Gastrocnemius medialis (tissue), 4 donors: ENCODE measurements around the gene C4orf36. TPM values are rescaled to one million over a fixed set of nuclear protein-coding genes. Genes with fewer than 3 reads are reported as not detected.

ENCODE experiments used
- ATAC-seq, 2 donors: fragments of 150-250 bp; one replicate each; pipeline ENCODE4 v1.9.1; 2016
- DNase-seq, 2 donors: peaks; one replicate each; pipeline ENCODE4 v3.0.0-alpha.2; 2019
- H3K27ac ChIP-seq, 4 donors: fragments of 200-600 bp; sonication (generic); 1 replicate in 1 of 4; 2 replicates in 3 of 4; pipeline ENCODE4 v1.5.1; 2016 to 2018; ENCODE audit warnings: mild to moderate bottlenecking in 2 of 4, moderate library complexity in 1 of 4
- H3K27me3 ChIP-seq, 3 donors: fragments of 200-600 bp; sonication (generic) in 2 of 3; 1 replicate in 1 of 3; 2 replicates in 2 of 3; pipeline versions ENCODE4 v1.5.1 to v1.6.0; 2016 to 2019; ENCODE audit warnings: mild to moderate bottlenecking in 1 of 3, moderate library complexity in 1 of 3
- H3K36me3 ChIP-seq, 2 donors: fragments of 200-600 bp; sonication (generic) in 1 of 2; one replicate each; pipeline ENCODE4 v1.5.1; 2017 to 2018
- H3K4me1 ChIP-seq, 2 donors: fragments of 200-600 bp; sonication (generic) in 1 of 2; one replicate each; pipeline ENCODE4 v1.5.1; 2016 to 2017; ENCODE audit warnings: mild to moderate bottlenecking in 2 of 2
- H3K4me3 ChIP-seq, 4 donors: fragments of 200-600 bp; sonication (generic) in 3 of 4; 1 replicate in 1 of 4; 2 replicates in 3 of 4; pipeline ENCODE4 v1.5.1; 2016 to 2019; ENCODE audit warnings: mild to moderate bottlenecking in 2 of 4
- H3K9me3 ChIP-seq, 3 donors: fragments of 200-600 bp; sonication (generic) in 2 of 3; 1 replicate in 1 of 3; 2 replicates in 2 of 3; pipeline ENCODE4 v1.5.1; 2016 to 2019
- CTCF ChIP-seq, 5 experiments: fragments of 450-650 bp in 3 of 5; fragments of 200-600 bp in 2 of 5; sonication (generic) in 2 of 5; IDR thresholded peaks in 4 of 5; conservative IDR thresholded peaks in 1 of 5; 1 replicate in 4 of 5; 2 replicates in 1 of 5; pipeline ENCODE4 v1.5.1; 2016 to 2019; ENCODE audit warnings: antibody characterized with exemption in 5 of 5, mild to moderate bottlenecking in 3 of 5, moderate library complexity in 3 of 5
- POLR2A ChIP-seq, 2 donors: fragments of 450-650 bp; IDR thresholded peaks; one replicate each; pipeline ENCODE4 v1.6.1; 2017; ENCODE audit warnings: antibody characterized with exemption in 2 of 2, mild to moderate bottlenecking in 2 of 2, moderate library complexity in 2 of 2
- in situ Hi-C, 4 donors: fragments of 200-750 bp; cut with MboI; loops; one replicate each; pipeline versions ENCODE4 v1.15.0 to v1.8.0; 2017; ENCODE audit warnings: low sequenced_read_pairs in 4 of 4
- intact Hi-C: fragments of 100-400 bp; cut with DNase I; formaldehyde crosslinking; loops from one replicate; pipeline ENCODE4 v1.15.1; 2023; ENCODE audit warnings: low total_unique reads
- total RNA-seq, 4 donors: library from RNA; depleted of rRNA; stranded (reverse); fragments of >200 nt; gene quantifications; one replicate each; pipeline versions ENCODE4 v1.1.0 to v1.2.3, GENCODE V29; 2016

The C4orf36 gene
- total RNA-seq, 4 donors from 2014 or later = 0.38 TPM; not detected in 3

- peak in 1 of 2 donors; percentile 21 for DNase-seq
- H3K27me3 ChIP-seq = no peaks in the 10 kb centered on the region
- TF ChIP-seq POLR2A (IDR thresholded peaks at IDR 0.05) (no peak), CTCF (IDR thresholded peaks at IDR 0.05 in 4 of 5, conservative IDR thresholded peaks at IDR 0.05 in 1 of 5) (no peak)
- no peaks in the 10 kb centered on the region for H3K9me3 ChIP-seq
- no peaks in the 10 kb centered on the region for H3K4me1 ChIP-seq
- no peak overlapping the region for H3K27ac ChIP-seq
- intact Hi-C loops = no loop called here
- peak in 1 of 2 donors; percentile 33 for ATAC-seq
- in situ Hi-C loops = no loop called here
- peaks cover 0 to 10% of the 10 kb centered on the region in 2 donors for H3K36me3 ChIP-seq
- H3K4me3 ChIP-seq = no peak overlapping the region
Observed at GRCh38 chr4:86831262-86832130, 60.7 kb downstream of the C4orf36 start.

Other genes starting within 250 kb of the C4orf36 start
- gene SLC10A6, start 43.0 kb downstream of the C4orf36 start, total RNA-seq = 1 to 10 TPM; 1.4 to 4.6 (median 1.7) TPM
- 100 to 1,000 TPM; 142 to 265 (median 197) TPM for gene AFF1, start 42.6 kb upstream of the C4orf36 start, total RNA-seq